Parathyroid adenoma (tissue), 2 donors: Measurements from ENCODE around the gene TFDP1.

Experiments
- H2AFZ ChIP-seq: fragments of 300-600 bp; sonication (generic); one replicate; pipeline ENCODE4 v1.7.0; 2017; ENCODE audit warnings: antibody characterized with exemption, mild to moderate bottlenecking
- H3K27ac ChIP-seq: fragments of 300-600 bp; sonication (generic); one replicate; pipeline ENCODE4 v1.7.0; 2017
- H3K27me3 ChIP-seq: fragments of 300-600 bp; sonication (generic); one replicate; pipeline ENCODE4 v1.7.0; 2017; ENCODE audit warnings: low read length; ENCODE audit not compliant: control insufficient read depth, insufficient read depth
- H3K36me3 ChIP-seq: fragments of 300-600 bp; sonication (generic); one replicate; pipeline ENCODE4 v1.7.0; 2017; ENCODE audit warnings: low read length; ENCODE audit not compliant: control insufficient read depth, insufficient read depth
- H3K4me1 ChIP-seq: fragments of 300-600 bp; sonication (generic); one replicate; pipeline ENCODE4 v1.7.0; 2017; ENCODE audit warnings: control low read depth
- H3K4me2 ChIP-seq: fragments of 300-600 bp; sonication (generic); one replicate; pipeline ENCODE4 v1.7.0; 2017; ENCODE audit warnings: low read length
- H3K4me3 ChIP-seq: fragments of 300-600 bp; sonication (generic); one replicate; pipeline ENCODE4 v1.7.0; 2017; ENCODE audit warnings: low read depth, low read length
- H3K79me2 ChIP-seq: fragments of 300-600 bp; sonication (generic); one replicate; pipeline ENCODE4 v1.7.0; 2017; ENCODE audit warnings: control low read depth
- H3K9ac ChIP-seq: fragments of 300-600 bp; sonication (generic); one replicate; pipeline ENCODE4 v1.7.0; 2017; ENCODE audit warnings: mild to moderate bottlenecking
- H3K9me3 ChIP-seq: fragments of 300-600 bp; sonication (generic); one replicate; pipeline ENCODE4 v1.7.0; 2017; ENCODE audit warnings: low read length; ENCODE audit not compliant: control insufficient read depth
- CTCF ChIP-seq: fragments of 300-600 bp; sonication (generic); IDR thresholded peaks from one replicate; pipeline ENCODE4 v1.7.0; 2017; ENCODE audit warnings: antibody characterized with exemption, mild to moderate bottlenecking
- donor health status: primary hyperparathyroidism.

TFDP1 gene

DNA sequence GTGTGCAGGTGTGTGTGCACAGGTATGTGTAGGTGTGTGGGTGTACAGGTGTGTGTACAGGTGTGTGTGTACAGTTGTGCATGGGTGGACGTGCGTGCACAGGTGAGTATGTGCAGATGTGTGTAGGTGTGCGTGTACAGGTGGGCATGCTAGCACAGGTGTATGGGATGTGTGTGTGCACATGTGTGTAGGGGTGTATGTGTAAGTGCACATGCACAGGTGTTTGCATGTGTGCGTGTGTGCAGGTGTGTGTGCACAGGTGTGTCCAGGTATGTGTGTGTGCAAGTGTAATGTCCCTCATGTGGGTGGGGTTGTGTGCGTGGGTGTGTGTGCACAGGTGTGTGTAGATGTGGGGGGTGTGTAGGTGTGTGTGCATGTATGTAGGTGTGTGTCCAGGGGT lies 27.5 kb upstream of the TFDP1 start:
- Histone ChIP-seq H3K4me2 (no peak overlapping the region), H3K9me3 (no peaks in the 10 kb centered on the region), H3K27ac (no peak overlapping the region), H3K4me3 (no peak overlapping the region), H3K79me2 (no peaks in the 10 kb centered on the region), H2AFZ (no peak overlapping the region), H3K9ac (no peak overlapping the region), H3K4me1 (no peaks in the 10 kb centered on the region), H3K36me3 (no peaks in the 10 kb centered on the region), H3K27me3 (no peaks in the 10 kb centered on the region)
- no peak for TF ChIP-seq CTCF

DNA sequence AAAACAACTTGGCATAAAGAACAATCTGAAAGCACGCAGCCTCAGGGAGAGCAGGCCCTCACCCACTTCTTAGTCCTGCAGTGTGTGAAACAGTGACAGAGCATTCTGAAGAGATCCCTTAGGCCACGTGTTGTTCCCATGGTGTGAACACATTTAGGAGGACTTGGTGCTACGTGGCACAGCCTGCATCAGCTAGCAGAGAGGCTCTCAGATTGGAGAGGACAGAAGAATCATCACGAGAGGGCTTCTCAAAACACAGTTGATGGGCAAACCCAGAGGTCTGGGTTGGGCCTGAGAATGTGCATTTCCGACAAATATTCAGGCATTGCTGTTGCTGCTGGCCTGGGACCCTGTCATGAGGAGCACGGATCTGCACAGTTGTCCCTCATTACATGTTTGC lies 26.1 kb upstream of the TFDP1 start:
- no peak overlapping the region for H3K4me3 ChIP-seq
- H3K4me2 ChIP-seq, result no peak overlapping the region
- H3K79me2 ChIP-seq, result no peaks in the 10 kb centered on the region
- no peaks in the 10 kb centered on the region for H3K9me3 ChIP-seq
- no peaks in the 10 kb centered on the region for H3K4me1 ChIP-seq
- no peak for TF ChIP-seq CTCF
- no peaks in the 10 kb centered on the region for H3K36me3 ChIP-seq
- H3K27me3 ChIP-seq, result no peaks in the 10 kb centered on the region
- no peak overlapping the region for H3K27ac ChIP-seq
- no peak overlapping the region for H2AFZ ChIP-seq
- no peak overlapping the region for H3K9ac ChIP-seq

DNA sequence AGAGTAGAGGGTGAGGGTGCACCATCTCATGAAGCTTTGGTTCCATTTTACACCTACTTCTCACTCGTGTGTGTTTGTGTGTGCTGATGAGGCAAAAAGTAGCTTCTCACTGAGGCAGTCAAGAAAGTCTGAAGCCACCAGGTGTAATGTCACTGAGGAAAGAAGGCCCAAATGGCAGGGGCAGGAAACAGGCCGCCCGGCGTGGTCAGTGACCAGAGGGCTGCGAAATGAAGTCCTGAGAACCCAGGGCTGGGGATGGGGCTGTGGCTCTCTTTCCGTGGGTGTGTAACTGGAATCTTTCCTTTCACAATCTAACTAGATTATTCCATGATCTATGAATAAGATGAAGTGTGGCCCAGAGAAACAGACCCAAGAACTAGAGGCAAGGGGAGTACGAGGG lies 25.5 kb upstream of the TFDP1 start:
- Histone ChIP-seq H3K4me2 (no peak overlapping the region), H3K27ac (no peak overlapping the region), H3K4me1 (no peaks in the 10 kb centered on the region), H3K79me2 (no peaks in the 10 kb centered on the region), H3K9ac (no peak overlapping the region), H3K9me3 (no peaks in the 10 kb centered on the region), H3K27me3 (no peaks in the 10 kb centered on the region), H2AFZ (no peak overlapping the region), H3K36me3 (no peaks in the 10 kb centered on the region), H3K4me3 (no peak overlapping the region)
- TF ChIP-seq CTCF, result no peak

GRCh38 chr13:113559901-113560644 lies 24.5 kb upstream of the TFDP1 start:
- no peak overlapping the region for H3K27ac ChIP-seq
- H3K4me3 ChIP-seq, result no peak overlapping the region
- H3K9ac ChIP-seq, result no peak overlapping the region
- H3K79me2 ChIP-seq, result no peaks in the 10 kb centered on the region
- no peak overlapping the region for H3K4me2 ChIP-seq
- no peaks in the 10 kb centered on the region for H3K36me3 ChIP-seq
- no peak overlapping the region for H2AFZ ChIP-seq
- TF ChIP-seq CTCF, result no peak
- H3K9me3 ChIP-seq, result no peaks in the 10 kb centered on the region
- no peaks in the 10 kb centered on the region for H3K27me3 ChIP-seq
- no peaks in the 10 kb centered on the region for H3K4me1 ChIP-seq
